HG03354 (cell line): ENCODE measurements around the gene CYSLTR2.

Source experiments
- ATAC-seq: cut with Tn5 transposase; IDR thresholded peaks from one replicate; pipeline ENCODE4 v1.9.1; 2021; ENCODE audit warnings: mild to moderate bottlenecking; ENCODE audit not compliant: unreplicated experiment, poor library complexity, severe bottlenecking

The CYSLTR2 gene

DNA sequence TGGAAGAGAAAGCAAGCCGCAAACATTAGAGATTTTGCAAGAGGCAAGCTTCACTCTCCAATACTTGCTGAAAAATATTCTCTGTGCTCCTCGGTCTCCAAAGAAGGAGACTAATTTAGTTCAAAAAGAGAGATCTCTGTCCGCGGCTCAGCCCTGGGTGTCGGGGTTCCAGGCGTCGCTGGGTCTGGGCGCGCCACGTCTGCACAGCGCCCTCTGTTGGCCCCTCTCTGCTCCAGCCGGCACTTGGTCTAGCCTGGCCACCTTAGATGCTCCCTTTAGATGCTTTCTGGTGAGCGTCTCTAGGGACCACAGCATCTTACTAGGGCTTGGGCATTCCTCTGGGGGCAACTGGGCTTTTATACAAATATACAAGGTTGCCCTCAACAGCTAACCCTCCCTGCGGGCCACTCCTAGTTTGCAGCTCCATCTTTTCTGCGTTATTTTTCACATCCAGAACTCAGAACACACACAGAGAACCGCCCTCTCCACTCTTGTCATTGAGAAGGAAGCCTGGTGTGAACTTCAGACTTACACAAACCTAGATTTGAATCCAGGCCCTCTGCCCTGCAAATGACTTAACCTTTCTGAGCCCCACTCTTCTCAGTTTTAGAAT is 78.3 kb downstream of the CYSLTR2 start:
- peak; percentile 73 for ATAC-seq

DNA sequence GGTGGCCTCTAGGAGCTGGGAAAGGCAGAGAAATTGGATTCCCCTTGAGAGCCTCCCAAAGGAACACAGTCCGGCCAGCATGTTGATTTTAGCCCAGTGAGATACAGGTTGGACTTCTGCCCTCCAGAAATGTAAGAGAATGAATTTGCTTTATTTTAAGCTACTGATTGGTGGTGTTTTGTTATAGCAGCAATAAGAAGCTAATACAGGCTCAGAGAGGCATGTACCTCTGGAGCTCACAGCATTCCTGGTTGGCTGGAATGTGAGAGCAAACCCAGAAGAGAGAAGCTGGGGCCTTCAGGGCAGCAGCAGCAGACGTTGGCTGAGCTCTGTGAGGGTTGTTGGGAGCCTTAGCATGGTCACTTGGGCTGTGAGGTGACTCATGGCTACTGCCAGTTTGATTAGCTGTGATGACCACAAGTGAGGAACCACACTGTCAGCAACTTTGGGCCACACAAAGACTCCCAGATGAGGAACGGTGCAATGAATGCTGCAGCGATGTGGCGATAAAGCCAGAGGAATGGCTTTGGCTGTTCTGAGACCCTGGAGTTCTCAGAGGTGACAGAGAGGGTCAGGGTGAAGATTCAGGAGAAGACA is 80.1 kb downstream of the CYSLTR2 start:
- no peak for ATAC-seq

DNA sequence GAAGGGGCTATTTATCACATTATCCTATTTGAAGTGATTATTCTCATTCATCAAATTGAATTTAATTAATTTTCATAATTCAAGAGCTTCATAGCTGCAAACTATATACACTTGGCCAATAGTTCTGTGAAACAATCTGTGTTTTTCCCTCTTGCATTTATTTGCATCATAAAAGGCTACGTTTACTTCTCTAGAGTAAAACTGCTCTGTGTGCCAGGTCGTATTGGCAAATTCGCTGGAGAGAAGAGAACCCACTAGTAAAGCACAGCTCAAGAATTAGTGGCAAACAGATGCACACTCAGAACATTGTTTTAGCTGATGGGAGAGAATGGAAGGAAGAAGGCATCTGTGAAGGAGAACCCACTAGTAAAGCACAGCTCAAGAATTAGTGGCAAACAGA is 81.8 kb downstream of the CYSLTR2 start:
- ATAC-seq, result no peak

DNA sequence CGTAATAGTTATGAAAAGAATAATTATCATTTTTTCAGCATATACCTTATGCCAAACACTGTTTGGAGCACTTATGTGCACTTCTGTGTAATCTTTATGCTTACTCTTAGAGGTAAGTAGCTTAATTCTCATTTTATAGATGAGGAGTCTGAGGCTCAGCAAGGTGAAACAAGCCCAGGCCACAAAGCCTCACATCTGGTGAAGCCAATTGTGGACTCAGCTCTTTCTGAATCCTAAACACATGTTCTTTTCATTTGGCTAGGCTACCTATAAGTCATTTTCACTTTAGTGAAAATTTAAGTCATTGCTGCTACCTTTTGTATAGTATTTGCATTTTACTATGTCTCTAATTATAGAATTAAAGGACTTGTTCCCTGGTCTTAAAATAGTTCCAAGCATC is 84.0 kb downstream of the CYSLTR2 start:
- ATAC-seq, result no peak

DNA sequence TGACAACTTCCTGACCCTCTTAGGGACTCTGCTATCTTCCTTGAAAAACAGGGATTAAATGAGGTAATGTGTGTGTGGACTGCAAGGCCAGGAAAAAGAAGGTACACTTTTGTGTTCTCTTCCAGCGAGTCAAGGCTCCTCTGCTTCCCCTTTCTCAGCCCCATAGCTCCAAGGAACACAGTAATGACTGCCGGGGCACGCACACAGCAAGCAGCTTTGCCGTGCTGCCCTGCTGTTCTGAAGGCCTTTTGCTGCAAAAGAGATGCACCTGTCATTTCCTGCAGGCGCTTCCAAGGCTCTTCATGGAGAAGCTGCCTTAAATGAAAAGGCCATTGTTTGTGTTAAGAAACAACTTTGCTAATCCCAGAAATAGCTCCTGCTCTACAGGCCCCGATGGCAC is 84.6 kb downstream of the CYSLTR2 start:
- no peak for ATAC-seq

DNA sequence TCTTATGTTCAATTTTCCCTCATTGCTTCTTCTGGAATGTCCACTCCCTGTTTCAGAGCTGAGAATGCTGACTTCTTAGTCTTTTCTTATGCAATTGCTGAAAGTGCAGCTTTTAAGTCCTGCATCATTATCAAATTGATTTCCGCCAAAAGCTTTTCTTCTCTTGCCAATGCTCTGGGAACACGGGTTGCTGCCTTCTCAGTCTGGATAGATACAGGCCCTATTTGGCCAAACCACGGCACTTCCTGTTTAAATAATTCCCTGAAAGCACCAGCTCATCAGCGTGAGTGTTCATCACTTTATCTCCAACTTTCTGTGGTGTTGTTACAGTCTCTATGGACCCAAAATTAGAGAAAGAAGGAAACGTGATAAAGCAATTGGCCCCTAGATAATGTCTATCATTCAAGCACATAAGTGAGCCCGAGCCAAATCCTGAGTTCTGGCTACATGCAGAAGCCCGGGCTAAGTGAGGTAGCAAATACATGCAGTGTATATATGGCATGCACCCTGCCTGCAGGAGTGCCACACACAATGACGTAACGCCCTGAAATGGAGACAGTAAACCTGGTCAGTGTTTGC is 85.7 kb downstream of the CYSLTR2 start:
- ATAC-seq, result no peak

DNA sequence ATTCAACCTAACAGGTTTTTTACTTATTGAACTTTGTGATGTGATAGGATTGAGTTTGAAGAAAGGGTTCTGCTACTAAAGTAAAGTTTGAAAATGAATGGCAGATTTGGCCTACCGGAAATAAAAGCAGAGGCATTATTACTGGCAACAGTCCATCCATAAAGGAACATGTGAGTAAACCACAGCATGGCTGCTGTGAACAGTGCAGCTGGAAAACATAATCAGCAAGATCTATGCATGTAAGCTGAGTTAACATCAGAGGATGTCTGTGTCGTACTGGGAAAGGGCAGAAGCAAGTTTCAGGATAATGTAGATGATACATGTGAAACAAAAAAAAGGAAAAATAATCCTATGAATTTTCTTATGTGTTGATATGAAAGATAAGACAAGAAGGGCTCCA is 87.6 kb downstream of the CYSLTR2 start:
- no peak for ATAC-seq

DNA sequence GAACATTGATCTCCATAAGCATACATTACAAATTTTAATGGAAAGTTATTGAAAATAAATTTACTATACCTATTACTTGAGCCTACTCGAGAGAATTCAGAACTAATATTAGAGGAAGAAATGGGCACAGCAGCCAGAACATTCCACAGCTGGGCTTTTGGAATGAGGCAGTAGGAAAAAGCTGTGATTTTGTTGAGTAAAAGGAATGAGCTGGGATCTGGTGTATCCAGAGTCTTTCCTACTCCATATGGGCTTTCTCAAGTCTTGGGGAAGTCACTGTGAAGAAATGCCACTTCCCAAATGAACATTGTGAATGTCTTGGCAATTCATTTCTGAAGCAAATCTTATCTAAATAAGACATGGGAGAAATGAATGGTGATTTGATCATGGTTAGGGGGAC is 93.1 kb downstream of the CYSLTR2 start:
- no peak for ATAC-seq

DNA sequence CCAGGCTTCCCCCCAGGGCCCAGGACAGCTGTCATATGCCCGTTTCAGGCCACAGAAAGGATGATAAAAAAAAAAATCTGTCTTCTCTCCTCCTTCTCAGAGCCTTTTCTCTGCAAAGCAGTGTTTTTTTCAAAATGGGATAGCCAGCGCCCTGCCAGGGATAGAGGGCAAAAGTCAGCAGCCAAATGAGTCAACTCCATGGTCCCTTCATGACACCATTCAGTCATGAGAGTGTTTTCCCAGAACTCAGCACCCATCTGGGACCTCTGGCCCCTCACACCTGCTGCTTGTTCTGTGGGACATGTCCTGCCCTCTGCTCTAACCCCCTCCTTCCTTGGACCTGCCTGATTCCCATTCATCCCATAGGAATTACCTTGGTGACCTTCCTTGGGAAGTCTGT is 95.0 kb downstream of the CYSLTR2 start:
- no peak for ATAC-seq

DNA sequence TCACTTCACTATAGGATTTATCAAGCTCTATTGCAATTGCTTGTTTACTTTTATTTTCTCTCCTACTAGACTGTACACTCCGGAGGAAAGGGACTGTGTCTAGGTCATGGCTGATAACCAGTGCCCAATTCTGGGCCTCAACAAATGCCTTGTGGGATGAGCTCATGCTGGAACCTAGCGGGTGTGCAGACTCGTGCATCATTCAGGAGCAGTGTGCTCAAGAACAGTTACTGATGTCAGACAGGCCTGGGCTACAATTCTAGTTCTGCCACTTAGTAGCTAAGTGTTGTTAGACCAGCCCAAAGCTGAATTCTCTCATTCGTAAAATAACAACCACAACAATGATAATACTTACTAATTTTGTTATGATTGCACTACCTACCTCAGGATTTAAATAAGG is 95.4 kb downstream of the CYSLTR2 start:
- ATAC-seq, result no peak

DNA sequence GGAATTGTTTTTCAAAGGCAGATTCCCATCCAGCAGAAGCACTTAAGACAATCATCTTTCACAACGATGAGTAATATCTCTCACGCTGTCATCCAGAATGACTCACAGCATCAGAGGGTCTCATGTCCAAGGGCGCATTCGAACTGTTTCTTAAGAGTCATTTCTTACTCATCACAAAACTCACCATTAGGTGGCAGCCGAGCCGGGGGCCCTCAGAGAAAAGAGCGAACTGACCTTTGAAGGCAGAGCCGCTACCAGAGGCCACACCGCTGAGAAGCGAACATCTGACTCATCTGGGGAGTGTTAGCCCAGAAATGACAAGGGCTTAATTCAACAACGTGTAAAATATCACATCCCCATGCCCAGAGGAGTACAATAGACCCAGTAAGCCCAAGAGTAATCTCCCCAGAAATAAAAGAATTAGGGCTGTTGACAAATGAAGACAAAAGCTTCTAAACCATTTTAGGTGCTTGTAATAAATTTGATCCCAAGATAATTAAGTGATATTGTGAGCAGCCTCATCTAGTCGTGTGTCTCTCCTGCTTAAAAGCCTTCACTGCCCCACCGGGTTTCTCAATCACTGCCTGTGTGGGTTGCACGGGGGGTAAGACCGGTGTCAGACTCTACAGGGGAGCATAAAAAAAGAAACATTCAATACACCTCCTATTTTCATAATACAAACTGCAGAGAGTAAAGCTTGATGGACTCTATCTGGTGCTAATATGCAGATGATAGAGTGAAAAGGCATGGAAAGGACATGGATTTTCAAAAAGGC is 96.2 kb downstream of the CYSLTR2 start:
- peak; percentile 95 for ATAC-seq

DNA sequence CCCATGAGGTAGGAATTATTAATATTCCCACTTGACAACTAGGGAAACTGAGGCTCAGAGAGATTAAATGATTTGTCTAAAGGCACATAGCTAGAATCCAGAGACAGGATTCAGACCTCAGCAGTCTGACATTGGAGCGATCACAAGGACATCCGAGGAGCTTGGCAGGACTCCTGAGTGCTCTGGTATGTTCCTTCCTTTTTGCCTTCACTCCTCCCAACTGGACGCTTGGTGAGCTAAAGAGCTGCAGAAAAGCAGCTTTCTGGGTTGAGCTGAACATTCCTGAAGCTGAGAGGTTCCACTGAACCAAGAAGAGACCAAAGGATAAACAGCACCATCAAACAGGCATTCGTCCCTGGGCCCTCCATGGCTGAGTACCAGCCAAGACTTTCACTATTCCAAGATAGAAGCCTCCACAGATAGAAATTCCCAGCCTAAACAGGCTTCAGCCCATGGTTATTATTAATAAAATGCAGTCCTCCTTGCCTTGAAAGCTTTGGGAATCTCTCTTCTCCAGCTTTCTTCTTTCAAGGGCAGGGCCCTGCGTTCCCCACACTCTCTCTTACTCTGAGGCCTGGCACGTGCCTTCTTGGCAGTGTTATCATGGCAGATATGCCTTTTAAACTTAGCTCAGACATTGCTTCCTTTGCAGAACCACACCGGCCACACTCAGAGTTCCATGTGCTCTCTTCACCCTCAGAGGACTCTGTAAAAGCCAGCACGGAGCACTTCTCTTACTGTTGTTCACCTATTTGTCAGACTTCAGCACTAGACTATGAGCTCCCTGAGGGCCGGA is 97.1 kb downstream of the CYSLTR2 start:
- ATAC-seq, result no peak

DNA sequence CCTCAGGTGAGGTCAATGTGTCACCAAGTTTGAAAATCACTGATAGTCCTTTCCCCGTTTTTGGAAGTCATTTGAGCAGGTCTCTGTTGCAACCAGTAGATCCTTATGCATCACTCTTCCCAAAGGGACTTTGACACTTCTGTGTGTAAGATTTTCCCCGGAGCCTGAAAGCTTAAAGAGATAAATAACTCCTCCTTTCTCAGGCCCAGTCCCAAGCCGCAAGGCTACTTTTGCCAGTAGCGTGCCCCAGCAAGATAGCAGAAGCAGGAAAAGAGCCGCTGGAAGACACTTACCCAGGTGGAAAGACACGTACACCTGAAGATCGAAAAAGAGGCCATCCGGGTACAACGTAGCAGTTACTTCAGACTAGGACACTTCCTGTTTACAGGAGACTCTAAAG is 106.9 kb downstream of the CYSLTR2 start:
- ATAC-seq, result no peak
